Endometrium (tissue), 2 donors: ENCODE results near the gene TMEM120B.
"Not testable (repeated sequence)": the region's sequence is repeated elsewhere in the genome, so short reads cannot be mapped to it uniquely, and the experiment has no call there.

Source experiments
- FAIRE-seq: peaks from 2 replicates; lab custom pipeline; 2012; peaks lifted over from hg19 to GRCh38; lab: Jason Lieb, UNC
- donor health status: control.
- donor health status: control.

TMEM120B gene

GRCh38 chr12:121776190-121777098 is 63.9 kb downstream of the TMEM120B start:
- FAIRE-seq = no peak

- no peak for FAIRE-seq
Observed at GRCh38 chr12:121778567-121779421, 66.2 kb downstream of the TMEM120B start.

- FAIRE-seq = no peak
Observed at GRCh38 chr12:121779422-121779895, 66.9 kb downstream of the TMEM120B start.

GRCh38 chr12:121780429-121780828 is 67.9 kb downstream of the TMEM120B start:
- no peak for FAIRE-seq

GRCh38 chr12:121781484-121781997 is 69.0 kb downstream of the TMEM120B start:
- FAIRE-seq = no peak

- no peak for FAIRE-seq
Observed at GRCh38 chr12:121781998-121782979, 69.7 kb downstream of the TMEM120B start.

- no peak for FAIRE-seq
Observed at GRCh38 chr12:121783766-121784165, 71.2 kb downstream of the TMEM120B start.

- FAIRE-seq = no peak
Observed at GRCh38 chr12:121784460-121784859, 71.9 kb downstream of the TMEM120B start.

GRCh38 chr12:121786440-121786825 is 73.9 kb downstream of the TMEM120B start:
- FAIRE-seq = no peak

- FAIRE-seq = no peak
Observed at GRCh38 chr12:121787063-121788025, 74.8 kb downstream of the TMEM120B start.

- FAIRE-seq = no peak
Observed at GRCh38 chr12:121788176-121788818, 75.7 kb downstream of the TMEM120B start.

- FAIRE-seq = no peak
Observed at GRCh38 chr12:121789233-121789781, 76.8 kb downstream of the TMEM120B start.

GRCh38 chr12:121789800-121790728 is 77.5 kb downstream of the TMEM120B start:
- no peak for FAIRE-seq

- not testable (repeated sequence) for FAIRE-seq
Observed at GRCh38 chr12:121790785-121791184, 78.2 kb downstream of the TMEM120B start.

GRCh38 chr12:121791671-121792551 is 79.4 kb downstream of the TMEM120B start:
- FAIRE-seq = no peak

- no peak for FAIRE-seq
Observed at GRCh38 chr12:121792607-121793439, 80.3 kb downstream of the TMEM120B start.
